OCI-LY1 (cell line): ENCODE measurements around the gene TMEM130.
"Not testable (repeated sequence)": the region's sequence is repeated elsewhere in the genome, so short reads cannot be mapped to it uniquely, and the experiment has no call there.

Source experiments
- EZH2 ChIP-seq: fragments of 200-600 bp; sonication (generic), shearing (Covaris generic); IDR thresholded peaks from 2 replicates; pipeline ENCODE4 v1.8.0; 2017; ENCODE audit warnings: borderline replicate concordance, mixed run types, mild to moderate bottlenecking, antibody characterized with exemption, low read length, moderate library complexity, mixed read lengths
- TF ChIP-seq, protein P1 (sequence below): fragments of 200-600 bp; sonication (generic), shearing (Covaris generic); IDR thresholded peaks from 2 replicates; pipeline ENCODE4 v1.5.1; 2017; ENCODE audit warnings: mild to moderate bottlenecking, antibody characterized with exemption, low read length, moderate library complexity, mixed read lengths

DNA sequence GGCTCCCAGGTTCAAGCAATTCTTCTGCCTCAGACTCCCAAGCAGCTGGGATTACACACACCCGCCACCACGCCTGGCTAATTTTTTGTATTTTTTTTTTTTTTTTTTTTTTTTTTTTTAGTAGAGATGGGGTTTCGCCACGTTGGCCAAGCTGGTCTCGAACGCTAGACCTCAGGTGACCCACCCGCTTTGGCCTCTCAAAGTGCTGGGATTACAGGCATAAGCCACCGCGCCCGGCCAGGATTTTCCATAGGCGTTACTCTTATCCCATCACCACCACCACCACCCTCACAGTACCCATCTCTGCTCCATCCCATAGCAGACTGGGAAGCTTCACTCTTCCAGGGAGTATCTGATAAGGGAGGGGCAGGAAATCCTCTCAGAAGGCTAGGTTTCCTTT is 3.8 kb upstream of the TMEM130 start:
- TF ChIP-seq, protein P1, sequence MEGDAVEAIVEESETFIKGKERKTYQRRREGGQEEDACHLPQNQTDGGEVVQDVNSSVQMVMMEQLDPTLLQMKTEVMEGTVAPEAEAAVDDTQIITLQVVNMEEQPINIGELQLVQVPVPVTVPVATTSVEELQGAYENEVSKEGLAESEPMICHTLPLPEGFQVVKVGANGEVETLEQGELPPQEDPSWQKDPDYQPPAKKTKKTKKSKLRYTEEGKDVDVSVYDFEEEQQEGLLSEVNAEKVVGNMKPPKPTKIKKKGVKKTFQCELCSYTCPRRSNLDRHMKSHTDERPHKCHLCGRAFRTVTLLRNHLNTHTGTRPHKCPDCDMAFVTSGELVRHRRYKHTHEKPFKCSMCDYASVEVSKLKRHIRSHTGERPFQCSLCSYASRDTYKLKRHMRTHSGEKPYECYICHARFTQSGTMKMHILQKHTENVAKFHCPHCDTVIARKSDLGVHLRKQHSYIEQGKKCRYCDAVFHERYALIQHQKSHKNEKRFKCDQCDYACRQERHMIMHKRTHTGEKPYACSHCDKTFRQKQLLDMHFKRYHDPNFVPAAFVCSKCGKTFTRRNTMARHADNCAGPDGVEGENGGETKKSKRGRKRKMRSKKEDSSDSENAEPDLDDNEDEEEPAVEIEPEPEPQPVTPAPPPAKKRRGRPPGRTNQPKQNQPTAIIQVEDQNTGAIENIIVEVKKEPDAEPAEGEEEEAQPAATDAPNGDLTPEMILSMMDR = not testable (repeated sequence)
- not testable (repeated sequence) for TF ChIP-seq EZH2
